Uterus (tissue), 2 donors: ENCODE data around the gene POLA1.

Source experiments
- CTCF ChIP-seq, 4 experiments: fragments of 200-600 bp in 2 of 4; fragments of 450-650 bp in 2 of 4; sonication (generic) in 2 of 4; IDR thresholded peaks; one replicate each; pipeline ENCODE4 v1.5.1; 2016 to 2019; ENCODE audit warnings: antibody characterized with exemption in 4 of 4, mild to moderate bottlenecking in 2 of 4, moderate library complexity in 1 of 4
- POLR2A ChIP-seq, 2 donors: fragments of 450-650 bp; IDR thresholded peaks; one replicate each; pipeline ENCODE4 v1.6.1; 2016; ENCODE audit warnings: antibody characterized with exemption in 2 of 2, mild to moderate bottlenecking in 1 of 2, moderate library complexity in 1 of 2

DNA sequence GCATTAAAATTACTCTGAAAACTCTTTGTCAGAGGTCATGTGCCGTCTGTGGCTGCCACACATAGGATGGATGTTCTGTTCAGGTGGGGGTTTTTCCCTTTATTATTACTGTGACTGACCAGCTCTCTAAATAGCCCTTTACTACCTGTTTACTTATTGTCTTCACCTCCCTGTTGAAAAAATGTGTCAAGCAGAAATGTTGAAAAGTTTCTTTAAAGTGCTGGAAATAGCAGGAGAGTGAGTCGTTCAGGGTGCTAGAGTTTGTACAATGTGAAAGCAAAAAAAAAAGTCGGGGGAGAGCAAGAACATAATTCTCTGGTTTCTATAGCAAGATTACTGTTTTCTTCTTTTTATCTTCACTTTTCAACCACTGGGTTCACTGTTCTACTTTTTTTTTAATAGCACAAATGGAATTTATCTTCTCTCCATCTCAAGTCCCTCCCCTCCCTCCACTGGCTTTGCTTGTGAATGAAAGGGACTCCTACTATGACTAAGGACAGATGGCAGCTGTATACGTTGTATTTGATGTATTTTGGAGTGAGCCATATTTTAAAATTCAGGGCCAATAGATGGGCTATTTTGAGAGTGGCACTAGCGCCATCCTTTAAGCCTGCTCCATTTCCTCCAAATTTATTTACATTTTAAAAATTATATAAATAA, 288.7 kb downstream of the POLA1 start:
- TF ChIP-seq CTCF (IDR thresholded peaks at IDR 0.05) = no peak
- TF ChIP-seq POLR2A (IDR thresholded peaks at IDR 0.05) = no peak
